Measurements from ENCODE around the gene FAM209A.
"Not testable (repeated sequence)": the region's sequence is repeated elsewhere in the genome, so short reads cannot be mapped to it uniquely, and the experiment has no call there.

The FAM209A gene

GRCh38 chr20:56524444-56524843 is at the start of gene FAM209A:
Gene FAM209A, plus strand, starts transcription at chr20:56524744. Its CDS starts 65 bp downstream, at chr20:56524809.
- not testable (repeated sequence) for DNase-seq (ENCODE audit: low read depth in 1 of 2, low spot score in 1 of 2)

GRCh38 chr20:56483970-56484369 is 40.6 kb upstream of the FAM209A start:
- DNase-seq (ENCODE audit: low read depth in 1 of 2, low spot score in 1 of 2) = no peak

- DNase-seq (ENCODE audit: low read depth in 1 of 2, low spot score in 1 of 2) = no peak
Measured at GRCh38 chr20:56487216-56487615, 37.3 kb upstream of the FAM209A start.

DNA sequence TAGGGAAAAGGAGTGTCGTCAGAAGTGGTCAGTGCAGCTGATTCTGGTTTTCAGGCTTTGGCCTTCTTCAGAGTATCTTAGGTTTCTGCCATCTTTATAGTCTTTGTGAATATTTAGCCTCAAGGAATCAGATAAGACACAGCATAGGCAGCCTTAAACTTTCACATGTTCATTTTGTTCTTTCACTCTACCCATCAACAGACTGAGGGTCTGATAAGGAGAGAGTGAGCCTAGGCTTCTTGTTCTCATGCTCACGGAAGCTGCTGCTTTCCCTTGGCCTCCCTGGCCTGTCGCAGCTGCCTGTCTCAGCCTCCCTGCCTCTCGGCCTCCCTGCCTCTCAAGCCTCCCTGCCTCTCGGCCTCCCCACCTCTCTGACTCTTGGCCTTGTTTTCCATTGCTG is 36.0 kb upstream of the FAM209A start:
- no peak for DNase-seq (ENCODE audit: low read depth in 1 of 2, low spot score in 1 of 2)

DNA sequence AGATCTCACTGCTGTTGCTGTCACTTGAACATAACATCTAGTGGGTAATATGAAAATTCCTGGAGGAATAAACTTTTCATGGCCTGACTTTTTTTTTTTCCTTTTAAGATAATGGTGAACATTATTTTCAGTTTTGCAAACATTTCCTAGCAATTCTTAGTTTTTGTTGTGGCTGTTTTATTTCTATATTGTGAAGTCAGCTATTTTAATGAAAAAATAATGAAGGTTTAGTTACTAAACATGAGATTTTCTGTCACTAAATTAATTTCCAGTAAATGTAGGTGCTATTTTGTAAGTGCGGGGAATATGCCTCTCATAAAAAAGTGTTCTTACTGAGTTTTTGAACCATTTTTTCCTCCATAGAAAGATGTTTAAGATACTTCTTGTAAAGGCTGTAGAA is 23.4 kb upstream of the FAM209A start:
- DNase-seq (ENCODE audit: low read depth in 1 of 2, low spot score in 1 of 2) = no peak

DNA sequence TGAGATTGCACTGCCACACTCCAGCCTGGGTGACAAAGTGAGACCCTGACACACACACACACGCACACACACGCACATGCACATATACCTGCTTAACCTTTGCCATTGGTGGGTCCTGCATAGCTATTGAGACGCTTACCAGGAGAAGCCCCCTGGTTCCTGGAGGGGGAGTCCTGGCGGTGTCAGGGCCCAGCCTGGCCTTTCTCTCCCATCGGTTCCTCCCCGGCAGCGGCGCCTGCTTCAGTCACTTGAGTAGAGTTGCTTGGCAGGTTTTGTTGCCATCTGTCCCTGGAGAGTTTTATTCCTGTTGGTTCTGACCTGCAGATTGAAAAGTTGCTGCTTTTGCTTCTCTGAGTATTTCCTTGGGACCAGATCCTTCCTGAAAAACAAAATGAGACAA is 20.6 kb upstream of the FAM209A start:
- no peak for DNase-seq (ENCODE audit: low read depth in 1 of 2, low spot score in 1 of 2)

- no peak for DNase-seq (ENCODE audit: low read depth in 1 of 2, low spot score in 1 of 2)
Measured at GRCh38 chr20:56504373-56505005, 20.1 kb upstream of the FAM209A start.

- no peak for DNase-seq (ENCODE audit: low read depth in 1 of 2, low spot score in 1 of 2)
Measured at GRCh38 chr20:56506103-56506502, 18.4 kb upstream of the FAM209A start.

GRCh38 chr20:56511926-56512325 is 12.6 kb upstream of the FAM209A start:
- DNase-seq (ENCODE audit: low read depth in 1 of 2, low spot score in 1 of 2) = no peak

- no peak for DNase-seq (ENCODE audit: low read depth in 1 of 2, low spot score in 1 of 2)
Measured at GRCh38 chr20:56513161-56514150, 11.1 kb upstream of the FAM209A start.

DNA sequence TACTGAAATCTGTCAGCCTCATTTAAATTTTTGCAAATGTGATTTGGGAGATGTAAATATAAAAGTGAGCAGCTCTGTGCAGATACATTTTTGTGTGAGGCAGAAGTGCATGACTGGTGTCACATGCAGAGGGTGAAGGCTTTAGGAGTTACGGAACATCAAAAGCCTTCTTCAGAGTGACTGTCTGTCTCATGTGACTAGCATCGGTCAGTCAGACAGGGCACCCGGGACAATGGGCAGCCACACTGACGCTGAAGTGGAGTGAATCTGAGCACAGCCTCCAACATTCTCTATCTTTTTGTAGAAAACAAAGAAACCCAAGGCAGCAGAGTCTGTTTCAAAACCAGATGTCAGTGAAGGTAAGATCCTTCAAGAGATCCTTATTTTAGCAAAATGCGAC is 7.9 kb upstream of the FAM209A start:
- DNase-seq (ENCODE audit: low read depth in 1 of 2, low spot score in 1 of 2) = no peak

DNA sequence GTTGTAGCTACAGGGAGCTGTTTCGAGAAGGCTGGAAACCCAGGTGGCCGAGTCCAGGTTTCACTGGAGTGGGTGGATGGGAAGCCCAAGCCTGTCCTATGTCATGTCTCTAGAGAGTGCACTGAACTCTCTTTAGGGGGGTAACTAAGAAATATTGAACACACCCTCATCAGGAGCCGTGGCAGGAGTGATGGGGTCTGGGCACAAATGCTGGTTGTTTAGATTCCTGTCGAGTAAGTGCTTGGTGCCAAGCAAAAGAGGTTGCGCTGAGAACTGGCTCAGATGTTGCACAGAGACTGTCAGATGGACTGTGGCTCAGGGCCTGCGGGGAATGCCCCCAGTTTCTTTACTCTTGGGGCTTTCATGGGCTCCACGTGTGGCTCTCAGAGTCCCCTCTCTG is 7.3 kb upstream of the FAM209A start:
- no peak for DNase-seq (ENCODE audit: low read depth in 1 of 2, low spot score in 1 of 2)

DNA sequence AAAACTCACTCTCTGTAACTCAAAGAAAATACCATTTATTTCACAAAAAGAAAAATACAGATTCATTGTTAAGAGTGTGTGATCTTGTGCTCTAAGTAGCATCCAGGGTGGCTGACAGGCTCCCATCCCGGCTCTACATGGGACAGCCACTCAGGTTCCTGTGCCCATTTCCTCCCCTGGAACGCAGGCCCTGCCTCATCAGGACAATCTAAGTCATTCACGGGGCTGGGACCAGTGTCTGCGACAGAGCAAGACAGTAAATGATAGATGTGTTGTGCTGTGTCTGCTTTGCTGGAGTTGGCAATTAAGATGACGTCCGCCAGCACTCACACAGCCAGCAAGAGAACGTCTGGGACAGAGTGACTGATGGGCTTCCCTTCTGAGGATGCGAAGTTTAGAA is 6.9 kb upstream of the FAM209A start:
- DNase-seq (ENCODE audit: low read depth in 1 of 2, low spot score in 1 of 2) = no peak

- DNase-seq (ENCODE audit: low read depth in 1 of 2, low spot score in 1 of 2) = no peak
Measured at GRCh38 chr20:56518126-56518525, 6.4 kb upstream of the FAM209A start.

GRCh38 chr20:56518721-56519398 is 5.7 kb upstream of the FAM209A start:
- DNase-seq (ENCODE audit: low read depth in 1 of 2, low spot score in 1 of 2) = no peak

DNA sequence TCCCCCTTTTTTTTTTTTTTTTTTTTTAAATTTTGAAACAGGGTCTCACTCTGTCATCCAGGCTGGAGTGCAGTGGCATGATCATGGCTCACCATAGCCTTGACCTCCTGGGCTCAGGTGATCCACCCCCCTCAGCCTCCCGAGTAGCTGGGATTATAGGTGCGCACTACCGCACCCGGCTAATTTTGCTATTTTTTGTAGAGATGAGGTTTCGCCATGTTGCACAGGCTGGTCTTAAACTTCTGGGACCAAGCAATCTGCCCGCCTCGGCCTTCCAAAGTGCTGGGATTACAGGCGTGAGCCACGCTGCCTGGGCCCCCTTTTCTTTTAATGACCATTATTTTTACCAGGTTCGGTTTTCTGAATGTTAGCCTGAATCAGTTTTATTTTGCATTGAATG is 5.0 kb upstream of the FAM209A start:
- no peak for DNase-seq (ENCODE audit: low read depth in 1 of 2, low spot score in 1 of 2)

DNA sequence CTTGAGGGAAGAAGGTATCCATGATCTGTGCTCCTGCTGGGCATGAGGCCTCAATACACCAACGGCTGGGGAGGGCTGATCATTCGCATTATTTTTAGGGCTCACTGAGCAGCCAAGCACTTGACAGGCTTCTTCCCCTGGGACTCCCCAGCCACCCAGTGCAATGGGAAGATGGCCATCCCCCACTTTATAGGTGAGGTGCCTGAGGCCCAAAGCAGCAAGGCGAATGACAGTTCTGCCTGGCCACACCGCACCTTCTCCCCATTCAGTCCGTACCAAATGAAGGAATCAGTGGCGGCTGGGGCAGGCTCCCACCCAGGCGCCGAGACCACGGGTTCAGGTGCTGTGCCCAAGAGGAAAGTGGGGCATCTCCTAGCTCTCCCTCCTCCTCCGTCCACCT is 4.4 kb upstream of the FAM209A start:
- no peak for DNase-seq (ENCODE audit: low read depth in 1 of 2, low spot score in 1 of 2)

DNA sequence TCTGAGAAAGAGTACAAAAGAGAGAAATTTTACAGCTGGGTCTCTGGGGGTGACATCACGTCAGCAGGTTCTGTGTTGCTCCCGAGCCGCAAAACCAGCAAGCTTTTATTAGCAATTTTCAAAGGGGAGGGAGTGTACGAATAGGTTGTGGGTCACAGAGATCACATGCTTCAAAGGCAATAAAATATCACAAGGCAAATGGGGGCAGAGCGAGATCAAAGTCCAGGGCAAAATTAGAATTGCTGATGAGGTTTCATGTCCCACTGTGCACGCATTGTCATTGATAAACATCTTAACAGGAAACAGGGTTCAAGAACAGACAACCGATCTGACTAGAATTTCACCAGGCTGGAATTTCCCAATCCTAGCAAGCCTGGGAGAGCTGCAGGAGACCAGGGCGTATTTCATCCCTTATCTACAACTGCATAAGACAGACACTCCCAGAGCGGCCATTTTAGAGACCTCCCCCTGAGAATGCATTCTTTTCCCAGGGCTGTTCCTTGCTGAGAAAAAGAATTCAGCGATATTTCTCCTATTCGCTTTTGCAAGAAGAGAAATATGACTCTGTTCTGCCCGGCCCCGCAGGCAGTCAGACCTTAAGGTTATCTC is 3.7 kb upstream of the FAM209A start:
- DNase-seq (ENCODE audit: low read depth in 1 of 2, low spot score in 1 of 2) = not testable (repeated sequence)

GRCh38 chr20:56522311-56522710 is 2.2 kb upstream of the FAM209A start:
- no peak for DNase-seq (ENCODE audit: low read depth in 1 of 2, low spot score in 1 of 2)

- no peak for DNase-seq (ENCODE audit: low read depth in 1 of 2, low spot score in 1 of 2)
Measured at GRCh38 chr20:56527521-56527920, 3.0 kb downstream of the FAM209A start.

GRCh38 chr20:56532946-56533345 is 8.4 kb downstream of the FAM209A start, which contains the start of gene FAM209B:
Gene FAM209B, plus strand, starts transcription at chr20:56533246. Its CDS starts 96 bp downstream, at chr20:56533342.
- not testable (repeated sequence) for DNase-seq (ENCODE audit: low read depth in 1 of 2, low spot score in 1 of 2)

All from activated CD4-positive, alpha-beta T cell treated with anti-CD3 and anti-CD28 coated beads, Interleukin-2, amount 50 U/mL, for 24 hours (primary cell).